Suprapubic skin (tissue), 4 donors: ENCODE measurements around the gene CTNS.

ENCODE experiments used
- POLR2A ChIP-seq, 2 donors: fragments of 450-650 bp; IDR thresholded peaks; one replicate each; pipeline ENCODE4 v1.6.1; 2017; ENCODE audit warnings: antibody characterized with exemption in 2 of 2, mild to moderate bottlenecking in 2 of 2, moderate library complexity in 2 of 2
- POLR2AphosphoS5 ChIP-seq, 3 donors: sonication (generic); formaldehyde crosslinking; IDR thresholded peaks; one replicate each; pipeline ENCODE4 v1.6.1; 2017; ENCODE audit warnings: antibody characterized with exemption in 3 of 3

- TF ChIP-seq POLR2A (IDR thresholded peaks at IDR 0.05) (no peak), POLR2AphosphoS5 (IDR thresholded peaks at IDR 0.05) (no peak)
Observed at GRCh38 chr17:3691617-3692067, 55.1 kb downstream of the CTNS start.
